HepG2 (cell line): ENCODE measurements around the gene PCP4. TPM values are rescaled to one million over a fixed set of nuclear protein-coding genes. Genes with fewer than 3 reads are reported as not detected.

Source experiments
- ATAC-seq: fragments of 200-7000 bp; cut with Tn5 transposase; 3 replicates; pipeline ENCODE4 v1.9.1; 2020; ENCODE audit warnings: mild to moderate bottlenecking, moderate library complexity
- BruUV-seq: library from RNA; stranded (reverse); fragments of 400-500 nt; replicated peaks from 2 replicates; lab custom pipeline; 2021; lab: Mats Ljungman, UMichigan
- CTCF ChIA-PET: fragments of 300-600 bp; formaldehyde crosslinking; extraction: SDS; loops from one replicate; lab custom pipeline; 2021; ENCODE audit warnings: low total read pairs, inconsistent platforms, low intra/inter-chr PET ratio; lab: Yijun Ruan, JAX
- POLR2A ChIA-PET: fragments of 350-600 bp; sonication (Branson Sonifier 250); formaldehyde crosslinking; loops from one replicate; lab custom pipeline; 2020; ENCODE audit warnings: antibody characterized with exemption, inconsistent platforms; lab: Yijun Ruan, JAX
- DNase-seq: peaks from one replicate; pipeline ENCODE4 v3.0.0-alpha.2; 2015; ENCODE audit warnings: low spot score
- FAIRE-seq: peaks from 3 replicates; lab custom pipeline; 2011; peaks lifted over from hg19 to GRCh38; lab: Jason Lieb, UNC
- H2AFZ ChIP-seq: one replicate; pipeline ENCODE4 v1.6.1; 2011; ENCODE audit warnings: low read length, inconsistent platforms
- H3K27ac ChIP-seq: fragments of 300-600 bp; 3 replicates; pipeline ENCODE4 v1.8.0; 2011; ENCODE audit warnings: mixed run types, mild to moderate bottlenecking, mixed read lengths, low read length, inconsistent platforms; ENCODE audit not compliant: insufficient read depth; ENCODE audit errors: extremely low read length
- H3K27me3 ChIP-seq, 2 experiments: fragments of 200-600 bp in 1 of 2; 2 replicates in 1 of 2; 3 replicates in 1 of 2; pipeline versions ENCODE4 v1.6.0 to v1.8.0; 2011; ENCODE audit warnings: low read length in 2 of 2, mild to moderate bottlenecking in 2 of 2, moderate library complexity in 2 of 2, inconsistent platforms in 1 of 2; ENCODE audit not compliant: insufficient read depth in 2 of 2, control insufficient read depth in 1 of 2
- H3K36me3 ChIP-seq, 2 experiments: fragments of 200-600 bp in 1 of 2; replicated peaks in 1 of 2; 2 replicates in 1 of 2; 3 replicates in 1 of 2; pipeline versions ENCODE4 v1.5.1 to v1.8.0; 2011; ENCODE audit warnings: low read length in 2 of 2, inconsistent platforms in 1 of 2; ENCODE audit not compliant: insufficient read depth in 2 of 2, control insufficient read depth in 1 of 2
- H3K4me1 ChIP-seq: 2 replicates; pipeline ENCODE4 v1.5.1; 2012; ENCODE audit warnings: low read length, inconsistent platforms; ENCODE audit not compliant: insufficient read depth
- H3K4me2 ChIP-seq: 2 replicates; pipeline ENCODE4 v1.6.0; 2011; ENCODE audit warnings: low read depth, low read length, inconsistent platforms
- H3K4me3 ChIP-seq, 3 experiments: fragments of 200-600 bp in 1 of 3; sonication (generic), shearing (Covaris generic) in 1 of 3; replicated peaks in 1 of 3; 2 replicates each; pipeline ENCODE4 v1.5.1; 2011 to 2016; ENCODE audit warnings: low read length in 3 of 3, inconsistent platforms in 2 of 3, low read depth in 2 of 3, mild to moderate bottlenecking in 2 of 3, control low read depth in 1 of 3, mixed read lengths in 1 of 3; ENCODE audit not compliant: insufficient read depth in 1 of 3
- H3K79me2 ChIP-seq: one replicate; pipeline ENCODE4 v1.6.1; 2011; ENCODE audit warnings: low read length, inconsistent platforms; ENCODE audit not compliant: insufficient read depth
- H3K9ac ChIP-seq: 2 replicates; pipeline ENCODE4 v1.6.0; 2011; ENCODE audit warnings: mild to moderate bottlenecking, low read depth, low read length, inconsistent platforms; ENCODE audit not compliant: insufficient read depth
- H3K9me3 ChIP-seq: 2 replicates; pipeline ENCODE4 v1.5.1; 2012; ENCODE audit warnings: mild to moderate bottlenecking, low read length
- H4K20me1 ChIP-seq: 2 replicates; pipeline ENCODE4 v1.6.0; 2011; ENCODE audit warnings: inconsistent platforms, mild to moderate bottlenecking, low read length, moderate library complexity; ENCODE audit not compliant: insufficient read depth
- ATM ChIP-seq: fragments of 450-650 bp; IDR thresholded peaks from 2 replicates; pipeline ENCODE4 v1.7.1; 2017; ENCODE audit warnings: mild to moderate bottlenecking, borderline replicate concordance
- PRDM15 ChIP-seq: sonication (generic); formaldehyde crosslinking; IDR thresholded peaks from 2 replicates; pipeline ENCODE4 v1.4.0; 2020; ENCODE audit warnings: missing genetic modification reagents
- REPIN1 ChIP-seq: sonication (generic); formaldehyde crosslinking; IDR thresholded peaks from 2 replicates; pipeline ENCODE4 v1.8.0; 2022; ENCODE audit warnings: missing genetic modification reagents, low read depth, mild to moderate bottlenecking, borderline replicate concordance
- SALL1 ChIP-seq: sonication (generic); formaldehyde crosslinking; IDR thresholded peaks from 2 replicates; pipeline ENCODE4 v1.8.0; 2022; ENCODE audit warnings: mild to moderate bottlenecking, missing genetic modification reagents
- TERF1 ChIP-seq: sonication (generic); formaldehyde crosslinking; IDR thresholded peaks from 2 replicates; pipeline ENCODE4 v1.8.0; 2022; ENCODE audit warnings: mild to moderate bottlenecking, missing genetic modification reagents, moderate library complexity
- ZBTB46 ChIP-seq: sonication (generic); formaldehyde crosslinking; IDR thresholded peaks from 2 replicates; pipeline ENCODE4 v1.4.0; 2020; ENCODE audit warnings: mild to moderate bottlenecking, missing genetic modification reagents, borderline replicate concordance
- ZNF136 ChIP-seq: sonication (generic); formaldehyde crosslinking; IDR thresholded peaks from 2 replicates; pipeline ENCODE4 v1.8.1; 2022; ENCODE audit warnings: low read depth, mild to moderate bottlenecking, moderate library complexity, missing genetic modification reagents
- ZNF253 ChIP-seq: sonication (generic); formaldehyde crosslinking; IDR thresholded peaks from 2 replicates; pipeline ENCODE4 v1.8.0; 2022; ENCODE audit warnings: mild to moderate bottlenecking, missing genetic modification reagents, borderline replicate concordance
- ZNF282 ChIP-seq: fragments of 450-650 bp; IDR thresholded peaks from 2 replicates; pipeline ENCODE4 v1.6.1; 2018; ENCODE audit not compliant: partially characterized antibody
- ZNF331 ChIP-seq: sonication (generic); formaldehyde crosslinking; IDR thresholded peaks from 2 replicates; pipeline ENCODE4 v1.4.0; 2020; ENCODE audit warnings: missing genetic modification reagents
- ZNF557 ChIP-seq: sonication (generic); formaldehyde crosslinking; IDR thresholded peaks from 2 replicates; pipeline ENCODE4 v1.4.0; 2020; ENCODE audit warnings: missing genetic modification reagents
- ZNF773 ChIP-seq: sonication (generic); formaldehyde crosslinking; IDR thresholded peaks from 2 replicates; pipeline ENCODE4 v1.4.0; 2020; ENCODE audit warnings: missing genetic modification reagents, borderline replicate concordance
- WGBS: methylation state at CpG from one replicate; pipeline ENCODE4 v1.1.6; 2017; ENCODE audit warnings: low lambda C conversion rate; 5-methylcytosine and 5-hydroxymethylcytosine counted together
- in situ Hi-C: cut with HindIII; loops from 2 replicates; pipeline ENCODE4 v1.10.0; 2017; ENCODE audit warnings: low pct_unique_long_range_greater_than_20kb; ENCODE audit not compliant: extremely low pct_ligation_motif_present
- intact Hi-C: fragments of 100-400 bp; cut with micrococcal nuclease; formaldehyde crosslinking; loops from one replicate; pipeline ENCODE4 v1.10.0; 2022; ENCODE audit not compliant: unreplicated experiment
- polyA plus RNA-seq, 8 experiments: library from polyadenylated mRNA; depleted of rRNA in 3 of 8; stranded (reverse) in 7 of 8; unstranded in 1 of 8; fragments of >200 nt; fragmentation: Illumina TruSeq in 4 of 8; extraction: Trizol in 4 of 8; gene quantifications; 2 replicates each; pipeline versions ENCODE4 v1.2.1 to v1.2.3, GENCODE V29; 2011 to 2016; ENCODE audit warnings: low read depth in 4 of 8, missing spikeins in 1 of 8, mixed read lengths in 1 of 8; ENCODE audit not compliant: insufficient read depth in 1 of 8
- total RNA-seq, 5 experiments: library from RNA; depleted of rRNA; stranded (reverse); fragments of >200 nt; fragmentation: Illumina TruSeq; extraction: Trizol; gene quantifications; 2 replicates each; pipeline ENCODE4 v1.2.3, GENCODE V29; 2016; ENCODE audit warnings: low read depth in 1 of 5
- TF ChIP-seq, protein P1 (sequence below): sonication (generic); formaldehyde crosslinking; IDR thresholded peaks from 2 replicates; pipeline ENCODE4 v1.4.0; 2020; ENCODE audit warnings: mild to moderate bottlenecking, low read depth, missing genetic modification reagents
- TF ChIP-seq, protein P2 (sequence below): sonication (generic); formaldehyde crosslinking; IDR thresholded peaks from 2 replicates; pipeline ENCODE4 v1.5.0; 2020; ENCODE audit warnings: mild to moderate bottlenecking, missing genetic modification reagents

Gene PCP4
- total and polyA plus RNA-seq, 2 of the 13 experiments (the other 11 are each of a cell fraction or from before 2014, with no cell fraction given), result not detected

DNA sequence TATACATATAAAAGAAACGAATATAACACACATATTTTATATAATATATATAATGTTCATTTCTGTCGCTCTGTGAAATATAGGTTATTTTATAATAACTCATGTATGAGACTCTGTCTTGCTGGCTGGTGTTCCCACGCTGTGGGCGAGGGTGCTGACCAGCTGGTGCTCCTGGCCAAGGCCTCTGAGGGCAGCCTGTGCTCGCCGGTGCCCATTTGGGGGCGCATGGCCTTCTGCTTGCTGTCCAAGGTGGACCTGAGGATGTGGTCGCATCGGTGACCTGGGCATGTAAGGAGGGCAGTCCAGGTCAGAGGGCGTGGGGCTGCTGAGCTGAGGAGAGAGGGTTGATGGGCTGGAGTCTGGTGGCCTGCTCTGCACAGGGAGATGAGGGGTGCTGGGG is 1.1 kb upstream of the PCP4 start:
- H4K20me1 ChIP-seq, result no peaks in the 10 kb centered on the region
- ATAC-seq (no peak), FAIRE-seq (no peak), DNase-seq (no peak)
- in situ Hi-C loops (no loop called here), intact Hi-C loops (no loop called here)
- ChIA-PET POLR2A (no interaction called here), CTCF (no interaction called here)
- no peak overlapping the region for H2AFZ ChIP-seq
- peaks cover 19% of the 10 kb centered on the region; the same call in 1 of the 2 replicates for H3K9me3 ChIP-seq
- no peak overlapping the region for H3K27ac ChIP-seq
- 18% methylated on average over 6 of the region's 10 CpGs for WGBS
- H3K79me2 ChIP-seq, result no peaks in the 10 kb centered on the region
- H3K4me1 ChIP-seq, result no peaks in the 10 kb centered on the region
- no peak overlapping the region for H3K4me3 ChIP-seq
- H3K4me2 ChIP-seq, result no peak overlapping the region
- no peaks in the 10 kb centered on the region for H3K27me3 ChIP-seq
- H3K9ac ChIP-seq, result no peak overlapping the region
- no TSS peak for BruUV-seq
- H3K36me3 ChIP-seq, result no peaks in the 10 kb centered on the region
- TF ChIP-seq ZBTB46 (CRISPR knock-in tag) (no peak), TERF1 (CRISPR knock-in tag) (no peak), REPIN1 (CRISPR knock-in tag) (no peak), ZNF557 (no peak), ATM (no peak), ZNF282 (no peak), ZNF253 (CRISPR knock-in tag) (no peak), SALL1 (CRISPR knock-in tag) (no peak), ZNF331 (CRISPR knock-in tag) (no peak), ZNF773 (CRISPR knock-in tag) (no peak), ZNF136 (CRISPR knock-in tag) (no peak), PRDM15 (CRISPR knock-in tag) (no peak)
- TF ChIP-seq, protein P1, sequence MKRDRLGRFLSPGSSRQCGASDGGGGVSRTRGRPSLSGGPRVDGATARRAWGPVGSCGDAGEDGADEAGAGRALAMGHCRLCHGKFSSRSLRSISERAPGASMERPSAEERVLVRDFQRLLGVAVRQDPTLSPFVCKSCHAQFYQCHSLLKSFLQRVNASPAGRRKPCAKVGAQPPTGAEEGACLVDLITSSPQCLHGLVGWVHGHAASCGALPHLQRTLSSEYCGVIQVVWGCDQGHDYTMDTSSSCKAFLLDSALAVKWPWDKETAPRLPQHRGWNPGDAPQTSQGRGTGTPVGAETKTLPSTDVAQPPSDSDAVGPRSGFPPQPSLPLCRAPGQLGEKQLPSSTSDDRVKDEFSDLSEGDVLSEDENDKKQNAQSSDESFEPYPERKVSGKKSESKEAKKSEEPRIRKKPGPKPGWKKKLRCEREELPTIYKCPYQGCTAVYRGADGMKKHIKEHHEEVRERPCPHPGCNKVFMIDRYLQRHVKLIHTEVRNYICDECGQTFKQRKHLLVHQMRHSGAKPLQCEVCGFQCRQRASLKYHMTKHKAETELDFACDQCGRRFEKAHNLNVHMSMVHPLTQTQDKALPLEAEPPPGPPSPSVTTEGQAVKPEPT (CRISPR knock-in tag), result no peak
- TF ChIP-seq, protein P2, sequence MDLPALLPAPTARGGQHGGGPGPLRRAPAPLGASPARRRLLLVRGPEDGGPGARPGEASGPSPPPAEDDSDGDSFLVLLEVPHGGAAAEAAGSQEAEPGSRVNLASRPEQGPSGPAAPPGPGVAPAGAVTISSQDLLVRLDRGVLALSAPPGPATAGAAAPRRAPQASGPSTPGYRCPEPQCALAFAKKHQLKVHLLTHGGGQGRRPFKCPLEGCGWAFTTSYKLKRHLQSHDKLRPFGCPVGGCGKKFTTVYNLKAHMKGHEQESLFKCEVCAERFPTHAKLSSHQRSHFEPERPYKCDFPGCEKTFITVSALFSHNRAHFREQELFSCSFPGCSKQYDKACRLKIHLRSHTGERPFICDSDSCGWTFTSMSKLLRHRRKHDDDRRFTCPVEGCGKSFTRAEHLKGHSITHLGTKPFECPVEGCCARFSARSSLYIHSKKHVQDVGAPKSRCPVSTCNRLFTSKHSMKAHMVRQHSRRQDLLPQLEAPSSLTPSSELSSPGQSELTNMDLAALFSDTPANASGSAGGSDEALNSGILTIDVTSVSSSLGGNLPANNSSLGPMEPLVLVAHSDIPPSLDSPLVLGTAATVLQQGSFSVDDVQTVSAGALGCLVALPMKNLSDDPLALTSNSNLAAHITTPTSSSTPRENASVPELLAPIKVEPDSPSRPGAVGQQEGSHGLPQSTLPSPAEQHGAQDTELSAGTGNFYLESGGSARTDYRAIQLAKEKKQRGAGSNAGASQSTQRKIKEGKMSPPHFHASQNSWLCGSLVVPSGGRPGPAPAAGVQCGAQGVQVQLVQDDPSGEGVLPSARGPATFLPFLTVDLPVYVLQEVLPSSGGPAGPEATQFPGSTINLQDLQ (CRISPR knock-in tag), result no peak
